ENCODE data around the gene PRL. TPM values are rescaled to one million over a fixed set of nuclear protein-coding genes. Genes with fewer than 3 reads are reported as not detected.

Gene PRL
- total and polyA plus RNA-seq, 10 donors = 0.09 to 1.6 (median 0.26) TPM; not detected in 7

DNA sequence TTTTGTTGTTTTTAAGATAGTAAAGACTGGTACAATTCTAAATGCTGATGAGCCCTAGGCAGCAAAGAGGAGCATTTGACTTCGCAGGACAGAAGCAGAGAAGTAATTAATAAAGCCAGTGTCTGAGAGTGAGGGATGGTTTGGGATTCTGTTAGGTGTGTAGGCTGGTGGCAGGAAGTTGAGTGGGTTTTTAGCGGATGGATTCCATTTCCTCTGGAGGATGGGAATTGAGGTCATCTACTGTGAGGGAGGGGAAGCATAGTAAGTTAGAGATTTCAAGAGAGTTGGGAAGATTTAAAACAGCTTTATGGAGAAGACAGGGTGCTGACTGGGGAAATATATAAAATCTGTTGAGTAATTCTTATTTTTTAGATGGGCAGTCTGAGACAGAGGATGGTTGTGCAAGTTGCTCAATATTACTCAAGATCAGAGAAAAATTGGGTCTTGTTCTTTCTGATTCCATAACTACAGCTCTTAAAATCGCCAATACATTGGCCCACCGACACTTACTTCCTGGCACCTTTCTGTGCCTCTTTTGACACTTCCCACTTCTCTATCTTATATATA, 48.8 kb downstream of the PRL start:
- no peaks in the 10 kb centered on the region for H3K36me3 ChIP-seq
- no peaks in the 10 kb centered on the region for H3K4me1 ChIP-seq
- no peak overlapping the region for H3K27ac ChIP-seq
- intact Hi-C loops (cut with DNase I; ENCODE audit: low total_unique reads) = no loop called here
- no peak overlapping the region for H3K4me3 ChIP-seq
- H3K27me3 ChIP-seq (replicated peaks in 1 of 7) = no peaks in the 10 kb centered on the region
- WGBS, 5 donors = 54 to 70% (median 64%) methylated on average over 4 of the region's 4 CpGs
- H3K9me3 ChIP-seq = peaks cover 0 to 4% (median 0%) of the 10 kb centered on the region in 8 donors
- DNase-seq = no peak
- no peak for TF ChIP-seq POLR2A (IDR thresholded peaks at IDR 0.05)
- no peak for TF ChIP-seq CTCF (IDR thresholded peaks at IDR 0.05 in 8 of 11, conservative IDR thresholded peaks at IDR 0.05 in 3 of 11)
- no peak for TF ChIP-seq POLR2AphosphoS5 (IDR thresholded peaks at IDR 0.05)

- Histone ChIP-seq H3K4me1 (no peaks in the 10 kb centered on the region), H3K4me3 (no peak overlapping the region), H3K27ac (no peak overlapping the region), H3K9me3 (peaks cover 0 to 16% (median 8%) of the 10 kb centered on the region in 8 donors), H3K36me3 (no peaks in the 10 kb centered on the region), H3K27me3 (replicated peaks in 1 of 7) (no peaks in the 10 kb centered on the region)
- TF ChIP-seq CTCF (IDR thresholded peaks at IDR 0.05 in 8 of 11, conservative IDR thresholded peaks at IDR 0.05 in 3 of 11) (no peak), POLR2A (IDR thresholded peaks at IDR 0.05) (no peak), POLR2AphosphoS5 (IDR thresholded peaks at IDR 0.05) (no peak)
- intact Hi-C loops (cut with DNase I; ENCODE audit: low total_unique reads) = no loop called here
- 0 to 2% (median 0%) methylated on average over 1 of the region's 1 CpG for WGBS, 5 donors
- DNase-seq = no peak
These were observed 56.8 kb downstream of the PRL start for GRCh38 chr6:22240025-22240424.

DNA sequence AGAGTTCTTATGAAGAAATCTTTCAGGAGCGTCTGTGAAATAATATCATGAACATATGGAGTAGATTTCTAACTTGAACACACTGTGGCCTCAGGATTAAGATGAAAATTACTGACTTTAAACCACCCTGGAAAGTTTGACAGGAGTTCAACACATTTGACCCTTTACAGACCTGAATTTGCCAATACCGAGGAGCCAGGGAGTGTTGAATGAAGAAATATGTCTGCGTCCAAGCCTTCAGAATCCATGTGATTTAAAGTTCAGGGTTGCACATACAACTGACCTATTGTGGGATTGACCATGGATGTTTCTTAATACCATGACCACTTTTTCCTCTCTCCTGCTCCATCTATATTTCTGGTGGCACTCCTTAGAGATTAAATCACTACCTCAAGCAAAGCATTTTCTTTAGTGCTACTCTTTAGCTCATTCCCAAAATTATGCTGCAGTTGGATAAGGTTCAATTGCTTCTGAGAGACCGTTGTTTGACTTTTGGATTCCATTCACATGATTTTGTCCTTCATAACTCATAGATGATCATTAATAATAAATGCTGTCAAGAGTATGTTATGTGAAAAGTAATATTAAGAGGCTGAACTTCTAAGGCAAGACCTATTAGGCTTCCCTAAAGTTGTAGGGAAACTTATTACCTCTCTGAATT, 57.4 kb downstream of the PRL start:
- no peaks in the 10 kb centered on the region for H3K4me1 ChIP-seq
- H3K9me3 ChIP-seq = peaks cover 0 to 16% (median 8%) of the 10 kb centered on the region in 8 donors
- no peak overlapping the region for H3K4me3 ChIP-seq
- intact Hi-C loops (cut with DNase I; ENCODE audit: low total_unique reads) = no loop called here
- H3K27me3 ChIP-seq (replicated peaks in 1 of 7) = no peaks in the 10 kb centered on the region
- H3K27ac ChIP-seq = no peak overlapping the region
- no peaks in the 10 kb centered on the region for H3K36me3 ChIP-seq
- WGBS, 5 donors = 57 to 61% (median 58%) methylated on average over 4 of the region's 4 CpGs
- DNase-seq = no peak
- TF ChIP-seq POLR2A (IDR thresholded peaks at IDR 0.05) = no peak
- TF ChIP-seq POLR2AphosphoS5 (IDR thresholded peaks at IDR 0.05) = no peak
- TF ChIP-seq CTCF (IDR thresholded peaks at IDR 0.05 in 8 of 11, conservative IDR thresholded peaks at IDR 0.05 in 3 of 11) = no peak

DNA sequence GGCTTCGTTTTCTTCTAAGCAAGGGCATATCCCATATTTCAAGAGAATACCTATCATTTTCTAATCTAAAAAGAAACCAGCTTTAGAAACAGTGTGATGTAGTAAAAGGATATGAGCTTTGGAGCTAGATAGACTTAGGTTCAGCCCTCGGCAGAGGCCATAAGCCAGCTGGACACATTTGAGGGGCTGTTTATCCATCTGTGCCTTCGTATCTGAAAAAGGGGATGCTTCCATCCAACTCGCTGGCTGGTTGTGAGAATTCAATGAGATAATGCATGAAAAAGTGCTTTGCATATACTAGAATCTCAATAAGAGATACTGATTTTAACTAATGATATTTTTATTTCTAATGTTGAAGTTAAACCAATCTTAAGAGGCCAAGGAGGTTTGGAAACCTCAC, 58.0 kb downstream of the PRL start:
- 85 to 93% (median 86%) methylated on average over 4 of the region's 4 CpGs for WGBS, 5 donors
- H3K27me3 ChIP-seq (replicated peaks in 1 of 7) = no peaks in the 10 kb centered on the region
- no peak for DNase-seq
- no peak for TF ChIP-seq POLR2AphosphoS5 (IDR thresholded peaks at IDR 0.05)
- no peak for TF ChIP-seq POLR2A (IDR thresholded peaks at IDR 0.05)
- no peak for TF ChIP-seq CTCF (IDR thresholded peaks at IDR 0.05 in 8 of 11, conservative IDR thresholded peaks at IDR 0.05 in 3 of 11)
- no peaks in the 10 kb centered on the region for H3K36me3 ChIP-seq
- peaks cover 0 to 13% (median 8%) of the 10 kb centered on the region in 8 donors for H3K9me3 ChIP-seq
- intact Hi-C loops (cut with DNase I; ENCODE audit: low total_unique reads) = no loop called here
- no peaks in the 10 kb centered on the region for H3K4me1 ChIP-seq
- no peak overlapping the region for H3K27ac ChIP-seq
- H3K4me3 ChIP-seq = no peak overlapping the region
